K562 (cell line): Measurements from ENCODE around the gene KAZALD1. TPM values are rescaled to one million over a fixed set of nuclear protein-coding genes. Genes with fewer than 3 reads are reported as not detected.

ENCODE experiments used
- E2F6 ChIP-seq, 2 experiments: IDR thresholded peaks; 2 replicates each; pipeline ENCODE4 v1.6.1; 2011; ENCODE audit warnings: borderline replicate concordance in 1 of 2, control low read depth in 1 of 2, low read depth in 1 of 2, low read length in 1 of 2, mild to moderate bottlenecking in 1 of 2, mixed read lengths in 1 of 2, moderate library complexity in 1 of 2; ENCODE audit not compliant: insufficient read depth in 1 of 2, insufficient read length in 1 of 2, poor library complexity in 1 of 2, severe bottlenecking in 1 of 2; ENCODE audit errors: extremely low read depth in 1 of 2
- EGR1 ChIP-seq: fragments of 450-650 bp; conservative IDR thresholded peaks from 2 replicates; pipeline ENCODE4 v1.6.1; 2017; ENCODE audit warnings: mild to moderate bottlenecking
- ESRRA ChIP-seq: fragments of 450-650 bp; IDR thresholded peaks from 2 replicates; pipeline ENCODE4 v1.6.1; 2014; ENCODE audit warnings: low read depth, mild to moderate bottlenecking, moderate library complexity, borderline replicate concordance
- FOS ChIP-seq: IDR thresholded peaks from 3 replicates; pipeline ENCODE4 v1.6.1; 2011; ENCODE audit not compliant: insufficient read length; ENCODE audit errors: extremely low read depth
- GABPB1 ChIP-seq: sonication (generic); formaldehyde crosslinking; IDR thresholded peaks from 2 replicates; pipeline ENCODE4 v1.8.0; 2022; ENCODE audit warnings: mild to moderate bottlenecking, missing genetic modification reagents
- HMGN3 ChIP-seq: IDR thresholded peaks from 2 replicates; pipeline ENCODE4 v1.6.1; 2011; ENCODE audit warnings: borderline replicate concordance, low read depth, mild to moderate bottlenecking, mixed read lengths, low read length; ENCODE audit not compliant: insufficient read length; ENCODE audit errors: extremely low read depth
- KDM5B ChIP-seq: fragments of 200-600 bp; sonication (generic); IDR thresholded peaks from 2 replicates; pipeline ENCODE4 v1.6.1; 2012; ENCODE audit warnings: low read depth, mild to moderate bottlenecking, moderate library complexity, low read length, control low read depth, inconsistent platforms; ENCODE audit not compliant: insufficient replicate concordance
- MAFK ChIP-seq: IDR thresholded peaks from 2 replicates; pipeline ENCODE4 v1.6.1; 2011; ENCODE audit warnings: low read length, improper control_type of control experiment
- MEIS2 ChIP-seq: fragments of 450-650 bp; IDR thresholded peaks from 2 replicates; pipeline ENCODE4 v1.6.1; 2014; ENCODE audit warnings: mild to moderate bottlenecking; ENCODE audit not compliant: partially characterized antibody
- NRF1 ChIP-seq, 2 experiments: fragments of 450-650 bp; IDR thresholded peaks in 1 of 2; conservative IDR thresholded peaks in 1 of 2; 2 replicates each; pipeline ENCODE4 v1.6.1; 2014; ENCODE audit warnings: mild to moderate bottlenecking in 2 of 2
- PBX2 ChIP-seq, 2 experiments: IDR thresholded peaks in 1 of 2; conservative IDR thresholded peaks in 1 of 2; 2 replicates each; pipeline ENCODE4 v1.6.1; 2016; ENCODE audit warnings: low read depth in 2 of 2, mild to moderate bottlenecking in 1 of 2, missing compliant biosample characterization in 1 of 2, missing genetic modification characterization in 1 of 2, moderate library complexity in 1 of 2
- PKNOX1 ChIP-seq: fragments of 450-650 bp; IDR thresholded peaks from 2 replicates; pipeline ENCODE4 v1.6.1; 2016
- PRDM10 ChIP-seq: fragments of 450-650 bp; IDR thresholded peaks from 2 replicates; pipeline ENCODE4 v1.6.1; 2018; ENCODE audit not compliant: partially characterized antibody
- RBM25 ChIP-seq: fragments of 200-400 bp; formaldehyde crosslinking; IDR thresholded peaks from 2 replicates; pipeline ENCODE4 v1.6.1; 2018; ENCODE audit warnings: low read length, low read depth, moderate library complexity; ENCODE audit not compliant: severe bottlenecking
- SP2 ChIP-seq: IDR thresholded peaks from 2 replicates; pipeline ENCODE4 v1.6.1; 2011; ENCODE audit warnings: mild to moderate bottlenecking, low read depth, low read length, moderate library complexity; ENCODE audit not compliant: poor library complexity, severe bottlenecking; ENCODE audit errors: extremely low read depth
- ZNF12 ChIP-seq: sonication (generic); formaldehyde crosslinking; IDR thresholded peaks from 2 replicates; pipeline ENCODE4 v1.4.0; 2020; ENCODE audit warnings: mild to moderate bottlenecking, missing genetic modification reagents
- polyA plus RNA-seq, 8 experiments: library from polyadenylated mRNA; depleted of rRNA in 4 of 8; stranded (reverse) in 5 of 8; unstranded in 3 of 8; fragments of >200 nt; fragmentation: Nextera tagmentation in 2 of 8; fragmentation: Illumina TruSeq in 1 of 8; extraction: Ambion mirVana in 2 of 8; extraction: Trizol in 1 of 8; gene quantifications; 2 replicates each; pipeline versions ENCODE4 v1.2.1 to v1.2.3, GENCODE V29; 2011 to 2014; ENCODE audit warnings: inconsistent platforms in 1 of 8, missing spikeins in 1 of 8
- total RNA-seq, 7 experiments: library from RNA; depleted of rRNA in 6 of 7; stranded (reverse); fragments of >200 nt in 6 of 7; fragmentation: Illumina TruSeq in 2 of 7; extraction: Trizol in 2 of 7; gene quantifications; 2 replicates each; pipeline versions ENCODE4 v1.2.1 to v1.2.3, GENCODE V29; 2011 to 2021; ENCODE audit warnings: low replicate concordance in 1 of 7

Gene KAZALD1
- total and polyA plus RNA-seq, 9 of the 15 experiments (the other 6 are each of a cell fraction or from before 2014, with no cell fraction given), result 0.15 to 10.0 (median 4.9) TPM

GRCh38 chr10:101031128-101031795, 30.5 kb upstream of the KAZALD1 start, which contains the start of the genes PDZD7 and SFXN3 (continued):
- TF ChIP-seq HMGN3, result peak; percentile 19
- TF ChIP-seq PBX2 (CRISPR knock-in tag; IDR thresholded peaks at IDR 0.05; ENCODE audit: low read depth), result peak; percentile 92
- TF ChIP-seq PBX2 (tag; conservative IDR thresholded peaks at IDR 0.05; ENCODE audit: low read depth), result peak; percentile 96
- peak; percentile 87 to 90 for TF ChIP-seq NRF1 (conservative IDR thresholded peaks at IDR 0.05 in 1 of 2, IDR thresholded peaks at IDR 0.05 in 1 of 2)
- peak; percentile 80 for TF ChIP-seq EGR1
- peak; percentile 88 for TF ChIP-seq FOS
- TF ChIP-seq E2F6 (IDR thresholded peaks at IDR 0.05; ENCODE audit: borderline replicate concordance in 1 of 2, extremely low read depth in 1 of 2, insufficient read depth in 1 of 2, insufficient read length in 1 of 2, low read depth in 1 of 2, low read length in 1 of 2, poor library complexity in 1 of 2, severe bottlenecking in 1 of 2), result peak in 1 of 2 experiments; percentile 10
- peak; percentile 73 for TF ChIP-seq SP2
- TF ChIP-seq GABPB1 (CRISPR knock-in tag), result no peak
- peak; percentile 98 for TF ChIP-seq RBM25
- TF ChIP-seq ZNF12 (CRISPR knock-in tag), result no peak
- peak; percentile 39 for TF ChIP-seq PRDM10
- TF ChIP-seq ESRRA, result peak; percentile 15; the same call in 1 of the 2 replicates
- peak; percentile 99 for TF ChIP-seq PKNOX1
- TF ChIP-seq MEIS2, result peak; percentile 4
- TF ChIP-seq KDM5B, result peak; percentile 1
- TF ChIP-seq MAFK, result no peak
